ENCODE results near the gene CNGA1. TPM values are rescaled to one million over a fixed set of nuclear protein-coding genes. Genes with fewer than 3 reads are reported as not detected.

Gene CNGA1
- total and polyA plus RNA-seq, 8 donors: 0.73 to 2.0 (median 1.5) TPM; not detected in 1

- TF ChIP-seq CTCF (IDR thresholded peaks at IDR 0.05): no peak
These were observed 34.6 kb upstream of the CNGA1 start for GRCh38 chr4:48051078-48051477.

GRCh38 chr4:48049483-48049882 lies 33.0 kb upstream of the CNGA1 start:
- DNase-seq (peak in 1 of 4 donors; percentile 37), ATAC-seq (no peak)
- intact Hi-C loops (cut with DNase I): no loop called here
- Histone ChIP-seq H3K27me3 (peaks cover 0 to 51% of the 10 kb centered on the region in 2 donors), H3K4me3 (no peak overlapping the region), H3K27ac (no peak overlapping the region), H3K9me3 (no peaks in the 10 kb centered on the region), H3K36me3 (no peaks in the 10 kb centered on the region), H3K4me1 (peaks cover 0 to 16% of the 10 kb centered on the region in 2 donors)
- TF ChIP-seq CTCF (IDR thresholded peaks at IDR 0.05): no peak

More at GRCh38 chr4:48051078-48051477, 34.6 kb upstream of the CNGA1 start:
- no peak for ATAC-seq
- Histone ChIP-seq H3K4me1 (peaks cover 0 to 16% of the 10 kb centered on the region in 2 donors), H3K27ac (no peak overlapping the region), H3K36me3 (no peaks in the 10 kb centered on the region), H3K9me3 (no peaks in the 10 kb centered on the region), H3K27me3 (peaks cover 0 to 35% of the 10 kb centered on the region in 2 donors), H3K4me3 (no peak overlapping the region)
- no peak for DNase-seq
- intact Hi-C loops (cut with DNase I): no loop called here

GRCh38 chr4:48047896-48048295 lies 31.4 kb upstream of the CNGA1 start:
- intact Hi-C loops (cut with DNase I): no loop called here
- no peak for TF ChIP-seq CTCF (IDR thresholded peaks at IDR 0.05)
- peaks cover 0 to 52% of the 10 kb centered on the region in 2 donors for H3K27me3 ChIP-seq
- ATAC-seq (peak; percentile 29), DNase-seq (peak in 1 of 4 donors; percentile 14)
- H3K36me3 ChIP-seq: no peaks in the 10 kb centered on the region
- H3K27ac ChIP-seq: no peak overlapping the region
- no peak overlapping the region for H3K4me3 ChIP-seq
- H3K4me1 ChIP-seq: peaks cover 0 to 16% of the 10 kb centered on the region in 2 donors
- no peaks in the 10 kb centered on the region for H3K9me3 ChIP-seq

- DNase-seq (peak in 1 of 4 donors; percentile 34), ATAC-seq (peak; percentile 60)
- Histone ChIP-seq H3K4me1 (peaks cover 0 to 16% of the 10 kb centered on the region in 2 donors), H3K4me3 (no peak overlapping the region), H3K9me3 (no peaks in the 10 kb centered on the region), H3K36me3 (no peaks in the 10 kb centered on the region), H3K27me3 (peaks cover 0 to 52% of the 10 kb centered on the region in 2 donors), H3K27ac (no peak overlapping the region)
- no peak for TF ChIP-seq CTCF (IDR thresholded peaks at IDR 0.05)
- intact Hi-C loops (cut with DNase I): no loop called here
These were observed 31.0 kb upstream of the CNGA1 start for GRCh38 chr4:48047421-48047844.

GRCh38 chr4:48046059-48046458 lies 29.6 kb upstream of the CNGA1 start:
- no peaks in the 10 kb centered on the region for H3K36me3 ChIP-seq
- TF ChIP-seq CTCF (IDR thresholded peaks at IDR 0.05): no peak

More at GRCh38 chr4:48046059-48046458, 29.6 kb upstream of the CNGA1 start:
- Histone ChIP-seq H3K27ac (no peak overlapping the region), H3K27me3 (peaks cover 0 to 56% of the 10 kb centered on the region in 2 donors), H3K9me3 (no peaks in the 10 kb centered on the region), H3K4me1 (peaks cover 0 to 16% of the 10 kb centered on the region in 2 donors), H3K4me3 (no peak overlapping the region)
- no peak for ATAC-seq
- no peak for DNase-seq
- intact Hi-C loops (cut with DNase I): no loop called here

All from left lung (tissue), 10 donors.